GM19043 (cell line): ENCODE data around the gene HOXB1.

Experiments
- ATAC-seq: cut with Tn5 transposase; IDR thresholded peaks from one replicate; pipeline ENCODE4 v1.9.1; 2021; ENCODE audit warnings: low read depth; ENCODE audit not compliant: unreplicated experiment

Gene HOXB1

DNA sequence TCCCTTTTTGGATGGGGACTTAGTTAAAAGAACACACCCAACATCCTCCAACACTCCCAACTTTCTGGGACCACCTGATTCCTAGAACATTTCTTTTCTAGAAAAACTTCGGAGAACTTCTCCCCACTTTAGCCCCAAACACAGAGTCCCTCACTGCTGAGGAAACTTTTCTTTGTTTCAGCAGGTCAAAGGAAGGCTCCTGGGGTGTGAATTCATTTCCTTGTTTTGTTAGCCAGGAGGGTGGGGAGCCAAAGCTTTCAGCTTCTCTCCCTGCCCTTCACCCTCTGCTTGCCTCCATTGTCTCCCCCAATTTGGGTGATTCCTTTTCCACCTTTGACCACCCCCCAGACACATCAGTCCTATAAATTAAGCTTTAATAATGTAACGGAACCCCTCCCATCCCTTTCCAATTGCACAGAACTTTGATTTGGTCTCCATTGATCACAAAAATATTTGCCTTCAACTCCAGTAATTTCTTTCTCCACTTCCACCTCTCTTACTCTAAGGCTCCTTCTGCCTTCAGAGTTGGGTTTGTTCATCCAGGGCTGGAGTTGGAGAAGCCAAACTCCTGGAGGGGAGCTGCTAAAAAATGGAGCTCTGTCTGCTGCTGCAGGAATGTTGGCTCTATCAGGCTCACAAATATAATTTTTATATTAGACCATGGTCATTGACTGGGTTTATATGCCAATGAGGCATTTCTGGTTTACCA, 37.0 kb upstream of the HOXB1 start:
- ATAC-seq: no peak

DNA sequence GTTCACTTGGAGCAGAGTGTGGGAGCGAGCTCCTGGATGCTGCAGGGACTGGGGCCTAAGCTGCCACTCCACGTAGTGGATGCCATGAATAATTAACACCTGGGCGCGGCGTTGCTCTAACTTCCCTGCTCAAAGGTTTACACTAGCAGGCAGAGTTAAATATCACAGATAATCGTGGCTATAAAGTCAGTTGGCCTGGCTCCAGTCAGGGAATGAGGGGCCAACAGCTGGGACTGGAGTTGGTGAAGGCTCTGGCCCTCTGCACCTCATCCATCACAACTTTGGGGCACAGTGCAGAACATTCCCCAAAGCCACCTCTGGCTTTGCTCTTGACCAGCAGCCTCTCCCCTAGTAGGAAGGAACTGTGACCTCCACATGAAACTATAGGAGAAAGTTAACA, 36.4 kb upstream of the HOXB1 start:
- ATAC-seq: no peak

DNA sequence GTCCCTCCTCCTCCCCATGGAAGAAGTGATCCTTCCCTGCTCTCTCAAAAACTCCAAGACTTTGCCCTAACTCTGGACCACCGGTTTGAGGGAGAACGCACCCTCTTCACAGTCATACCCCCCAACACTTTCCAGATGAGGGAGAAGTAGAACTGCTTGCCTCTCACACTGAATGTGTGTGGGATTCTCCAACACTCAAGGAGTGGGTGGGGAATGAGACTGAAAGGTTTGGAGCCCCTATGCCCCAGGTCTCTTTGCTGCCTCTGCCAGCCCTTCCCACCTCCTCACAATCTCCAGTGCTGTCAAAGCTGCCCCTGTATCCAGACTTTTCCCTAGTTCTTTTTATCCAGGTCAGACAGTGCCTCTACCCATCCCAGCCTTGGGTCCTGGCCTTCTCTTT, 35.9 kb upstream of the HOXB1 start:
- ATAC-seq: no peak

DNA sequence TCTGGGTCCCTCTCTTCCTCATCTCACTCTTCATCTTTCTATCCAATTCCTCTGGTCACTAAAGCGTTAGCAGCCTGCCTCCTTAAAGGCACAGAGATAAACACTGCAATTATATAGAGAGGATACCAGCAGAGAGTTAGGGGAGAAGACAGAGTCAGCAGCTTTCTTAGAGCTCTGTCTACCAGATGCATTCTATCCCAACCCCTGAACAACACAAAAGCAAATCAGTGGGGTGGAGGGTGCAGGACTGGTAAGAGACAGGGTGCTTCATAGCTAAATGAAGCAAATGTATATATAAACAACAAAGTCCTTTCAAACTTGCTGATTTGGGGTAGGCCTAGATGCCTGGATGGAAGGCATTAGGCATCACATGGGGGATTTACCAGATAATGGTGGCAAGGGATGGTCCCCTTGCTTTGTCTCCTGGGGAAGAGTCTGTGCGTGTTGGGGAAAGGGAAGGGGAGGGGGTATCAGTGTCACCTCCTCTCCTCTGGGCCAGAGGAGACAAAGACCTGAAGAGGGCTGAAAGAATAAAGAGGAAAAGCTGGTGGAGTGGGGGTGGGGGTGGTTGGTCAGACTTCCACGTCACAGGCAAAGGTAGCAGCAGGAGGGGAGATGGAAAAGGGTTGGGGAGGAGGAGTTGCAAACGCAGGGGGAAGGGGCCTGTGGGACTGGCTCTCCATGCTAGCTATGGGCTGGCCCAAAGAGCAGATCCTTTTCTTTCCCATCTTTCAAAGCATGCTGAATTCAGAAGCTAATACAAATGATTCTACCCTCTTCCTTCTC, 35.3 kb upstream of the HOXB1 start:
- ATAC-seq: no peak

DNA sequence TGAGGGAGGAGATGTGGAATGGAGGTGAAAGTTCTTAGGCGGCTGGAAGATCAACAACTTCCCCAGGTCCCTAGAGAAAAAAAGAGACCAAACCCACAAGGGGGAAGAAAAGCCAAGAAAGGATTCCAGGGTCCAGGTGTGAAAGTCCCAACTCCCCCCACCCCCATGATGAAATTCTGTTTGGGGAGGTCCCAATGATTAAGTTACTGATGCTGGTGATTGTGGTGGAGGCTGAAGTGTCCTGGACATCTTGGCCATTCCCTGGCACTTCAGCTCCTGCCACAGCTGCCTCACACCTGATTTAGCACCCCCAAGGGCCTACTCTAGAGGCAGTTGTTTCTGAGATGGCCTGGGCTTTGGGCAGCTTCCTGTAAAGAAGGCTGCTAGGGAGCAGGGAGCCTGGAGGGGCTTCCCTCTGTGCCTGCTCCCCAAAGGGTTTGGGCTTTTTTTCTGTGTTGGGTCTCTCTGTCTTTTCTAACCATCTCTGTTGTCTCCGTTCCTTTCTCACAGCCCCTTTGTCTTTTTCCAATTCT, 34.3 kb upstream of the HOXB1 start:
- ATAC-seq: no peak

DNA sequence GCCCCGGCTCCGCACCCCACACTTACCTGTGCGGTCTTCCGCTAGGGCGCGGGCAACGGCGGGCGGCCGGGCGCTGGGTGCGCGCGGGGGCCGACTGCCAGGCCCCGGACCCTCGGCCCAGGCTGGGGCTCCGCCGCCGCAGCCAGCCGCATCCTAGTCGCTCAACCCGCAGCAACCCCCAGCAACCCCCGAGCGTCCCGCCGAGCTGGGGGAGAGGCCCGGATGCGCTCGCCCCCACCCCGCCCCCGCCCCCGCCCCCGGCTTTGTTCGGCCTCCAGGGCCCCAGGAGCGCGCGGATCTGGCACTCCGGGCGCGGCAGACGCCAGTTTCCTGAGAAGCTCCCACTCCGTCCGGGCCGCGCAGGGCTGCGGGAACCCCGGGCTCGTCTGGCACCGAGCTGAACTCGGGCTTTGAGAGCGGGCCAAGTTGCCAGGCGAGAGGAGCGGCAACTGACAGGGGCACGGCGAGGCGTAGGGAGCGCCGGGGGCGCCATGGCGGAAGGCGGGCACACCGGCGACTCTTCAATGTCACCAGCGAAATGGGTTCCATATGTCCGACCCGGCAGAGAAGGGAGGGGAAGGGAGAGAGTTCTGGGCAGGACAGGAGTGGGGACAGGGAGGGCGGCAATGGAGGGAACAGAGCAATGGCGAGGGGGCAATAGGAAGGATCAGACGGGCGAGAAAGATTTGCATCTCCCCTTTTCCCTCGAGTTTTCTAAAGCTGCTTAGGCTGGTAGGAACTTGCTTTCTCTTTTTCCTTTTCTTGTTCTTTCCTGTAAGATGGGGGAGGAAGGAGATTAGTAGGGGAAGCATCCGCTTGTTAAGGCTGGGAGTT, 33.6 kb upstream of the HOXB1 start:
- no peak for ATAC-seq

DNA sequence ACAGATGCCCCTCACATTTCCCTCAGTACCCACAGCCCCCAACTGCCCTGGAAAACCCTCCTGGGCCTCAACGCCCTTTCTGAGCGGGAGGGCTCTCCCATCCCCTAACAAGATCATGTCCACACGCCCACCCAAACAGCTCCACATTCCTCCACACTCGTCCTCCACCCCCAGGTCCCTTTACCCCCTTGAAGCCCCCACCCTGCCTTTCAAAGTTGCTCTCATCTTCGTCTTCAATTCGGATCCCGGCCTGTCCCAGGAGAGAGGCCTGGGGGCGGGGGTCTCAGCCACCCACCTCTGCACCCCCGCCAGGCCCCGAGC, 33.0 kb upstream of the HOXB1 start:
- no peak for ATAC-seq

DNA sequence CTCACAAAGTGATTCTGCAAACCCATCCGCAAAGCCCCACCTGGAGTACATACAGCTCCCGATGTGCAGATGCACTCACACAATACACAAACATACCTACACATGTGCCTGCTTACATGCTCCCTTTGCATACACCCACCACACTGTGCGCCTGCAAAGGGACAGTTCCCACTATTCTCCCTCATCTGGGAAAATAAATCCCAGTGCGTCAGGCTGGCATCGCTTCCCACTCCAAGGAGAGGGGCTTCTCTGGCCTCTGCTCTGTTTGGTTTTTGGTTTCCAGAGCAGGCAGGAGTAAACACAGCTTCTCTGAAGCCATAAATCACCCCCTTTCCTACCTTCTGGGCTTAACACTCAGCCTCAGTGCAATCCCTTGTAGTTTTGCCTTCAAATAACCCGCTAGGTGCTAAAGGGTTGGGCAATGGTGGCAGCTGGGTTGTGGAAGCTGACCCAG, 32.6 kb upstream of the HOXB1 start:
- no peak for ATAC-seq

DNA sequence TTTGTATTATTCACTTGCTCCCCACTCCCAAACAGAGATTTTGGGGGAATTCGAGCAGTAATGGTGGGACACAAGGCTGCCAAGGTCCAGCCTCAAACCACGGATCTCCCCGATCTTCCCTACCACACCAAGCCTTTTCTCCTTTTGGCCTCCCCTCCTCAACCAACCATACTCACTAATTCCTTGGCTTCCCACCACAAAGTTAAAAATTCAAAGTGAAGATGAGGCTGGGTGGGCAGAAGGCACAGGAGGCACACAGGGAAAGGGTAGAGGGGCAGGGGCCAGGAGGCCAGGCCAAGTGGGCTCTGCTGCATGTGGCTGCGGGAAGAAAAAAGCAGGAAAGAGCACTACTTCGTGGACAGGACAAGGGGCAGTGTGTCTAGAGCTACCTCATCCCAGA, 32.1 kb upstream of the HOXB1 start:
- no peak for ATAC-seq

DNA sequence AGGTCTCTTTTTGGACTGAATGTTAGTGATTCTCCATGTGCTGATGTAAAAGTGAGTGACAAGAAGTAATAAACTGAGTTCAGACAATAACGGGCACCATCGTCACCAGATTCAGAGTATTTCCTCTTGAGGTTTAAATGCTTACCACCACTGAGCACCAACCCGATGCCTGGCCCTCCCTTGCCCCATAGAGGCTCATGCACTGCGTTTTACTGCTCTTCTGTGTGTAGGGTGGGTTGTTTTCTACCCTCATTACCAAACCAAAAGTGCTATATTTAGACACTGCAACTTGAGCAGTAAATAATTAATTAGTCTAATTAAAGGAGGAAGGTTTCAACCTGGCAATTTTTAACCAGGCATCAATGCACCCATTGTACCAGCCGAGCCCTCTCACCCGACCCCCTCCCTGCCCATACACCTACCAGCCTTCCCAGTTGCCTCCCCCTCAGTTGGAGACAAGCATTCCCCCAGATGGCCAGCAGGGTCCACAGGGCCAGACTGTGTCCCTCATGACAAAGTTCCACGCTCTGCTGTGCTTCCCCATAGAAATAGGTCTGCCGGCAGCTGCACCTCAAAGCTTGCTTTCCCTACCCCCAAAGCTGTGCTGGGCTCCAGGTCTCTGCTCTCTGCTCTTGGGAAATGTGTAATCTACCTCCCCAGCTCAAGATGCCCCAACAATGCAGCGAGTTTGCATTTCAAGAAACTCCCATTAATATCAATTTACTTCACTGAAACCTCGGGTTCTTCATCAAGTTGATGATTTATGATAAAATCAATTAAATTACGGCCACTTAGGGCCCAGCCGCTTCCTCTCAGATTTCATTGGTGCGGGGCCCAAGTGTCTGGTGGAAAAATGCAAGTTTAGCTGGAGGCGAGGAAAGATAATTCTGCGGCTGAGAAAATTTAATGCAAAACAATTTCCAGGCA, 31.3 kb upstream of the HOXB1 start:
- ATAC-seq: peak; percentile 55

DNA sequence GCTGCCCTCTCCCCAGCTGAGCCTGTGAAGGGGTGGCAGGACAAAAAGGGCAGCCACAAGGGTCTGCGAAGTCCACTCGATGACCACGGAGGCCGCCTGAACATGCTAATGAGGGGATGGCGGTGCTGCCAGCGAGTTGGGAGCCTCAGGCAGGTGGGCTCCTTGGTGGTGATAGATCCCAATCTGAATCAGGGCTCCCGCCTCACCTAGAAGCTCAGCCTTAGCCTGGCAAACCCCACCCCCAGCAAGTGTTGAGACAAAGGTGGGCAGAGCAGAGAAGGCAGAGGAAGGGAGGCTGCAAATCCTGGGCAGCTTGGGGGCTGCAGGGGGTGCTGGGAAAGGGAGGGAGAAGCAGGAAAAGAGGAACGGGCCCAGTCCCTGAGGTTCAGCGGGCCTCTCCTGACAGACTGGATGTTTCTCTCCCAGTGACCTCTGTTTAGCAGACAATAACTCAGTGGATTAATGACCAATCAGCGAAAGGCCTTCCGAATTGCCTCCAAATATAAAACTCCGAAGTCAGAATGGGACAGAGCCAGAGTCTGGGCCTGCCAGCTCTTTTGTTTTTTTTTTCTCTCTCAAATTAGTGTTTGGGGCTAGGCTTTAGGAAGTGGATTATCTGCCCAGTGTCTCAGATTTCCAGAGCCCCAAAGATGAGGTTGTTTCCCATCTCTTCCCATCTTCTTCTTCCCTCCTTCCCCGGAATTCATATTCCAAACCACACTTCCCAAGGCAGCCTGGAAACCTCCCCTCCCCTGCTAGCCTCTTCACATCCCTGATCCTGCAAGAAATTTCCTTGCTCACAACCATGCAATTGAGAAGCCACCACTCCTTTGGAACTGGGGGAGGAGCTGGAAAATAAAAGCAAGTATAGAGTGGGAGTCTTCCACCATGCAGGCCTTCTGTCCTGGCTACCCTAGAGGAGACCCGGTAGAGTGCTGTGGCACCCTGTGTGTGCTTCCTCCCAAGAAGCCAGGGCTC, 29.3 kb upstream of the HOXB1 start:
- no peak for ATAC-seq

DNA sequence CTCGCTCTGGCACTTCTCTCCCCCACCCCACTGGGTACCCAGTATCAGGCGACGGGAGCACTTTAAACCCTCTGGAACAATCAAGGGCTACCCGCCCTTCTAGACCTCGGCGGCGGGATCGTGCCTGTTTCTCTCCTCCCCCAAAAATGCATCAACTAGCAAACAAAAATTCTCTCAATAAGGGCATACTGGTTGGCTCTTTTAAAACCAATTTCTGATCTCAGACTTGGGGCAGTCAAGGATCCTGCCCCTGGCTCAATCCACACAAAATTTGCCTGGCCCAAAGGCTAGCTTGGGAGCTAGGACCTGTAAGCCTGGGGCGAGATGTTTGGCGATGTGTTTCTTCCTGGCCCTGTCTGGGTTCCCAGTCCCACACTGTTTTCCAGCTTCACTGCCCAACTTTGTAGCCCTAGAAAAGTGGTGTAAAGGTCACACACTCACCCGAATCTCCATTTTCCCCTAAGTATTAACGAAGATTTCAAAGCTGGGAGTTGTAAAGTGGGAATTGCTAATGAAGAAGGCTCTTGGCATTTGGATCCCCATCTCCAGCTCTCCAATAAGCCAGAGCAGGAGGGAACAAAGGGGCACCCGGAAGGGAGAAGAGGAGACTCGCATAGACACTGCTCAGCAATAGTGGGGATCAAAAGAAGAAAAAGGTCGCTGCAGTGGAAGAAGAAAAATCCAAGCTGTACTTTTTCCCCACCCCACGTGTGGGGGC, 28.5 kb upstream of the HOXB1 start:
- no peak for ATAC-seq

DNA sequence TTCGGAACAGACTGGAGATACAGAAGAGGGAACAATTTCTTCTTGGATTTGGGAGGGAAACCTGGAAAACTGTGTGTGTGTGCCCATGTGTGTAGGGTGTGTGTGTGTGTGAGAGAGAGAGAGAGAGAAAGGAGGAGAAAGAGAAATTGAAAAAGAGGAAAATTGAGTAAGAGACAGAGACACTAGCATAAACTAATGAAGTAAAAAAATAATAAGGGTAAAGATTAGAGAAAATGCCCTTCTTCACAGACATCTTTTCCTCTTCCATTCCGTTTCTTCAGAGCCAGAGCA, 28.0 kb upstream of the HOXB1 start:
- ATAC-seq: no peak

DNA sequence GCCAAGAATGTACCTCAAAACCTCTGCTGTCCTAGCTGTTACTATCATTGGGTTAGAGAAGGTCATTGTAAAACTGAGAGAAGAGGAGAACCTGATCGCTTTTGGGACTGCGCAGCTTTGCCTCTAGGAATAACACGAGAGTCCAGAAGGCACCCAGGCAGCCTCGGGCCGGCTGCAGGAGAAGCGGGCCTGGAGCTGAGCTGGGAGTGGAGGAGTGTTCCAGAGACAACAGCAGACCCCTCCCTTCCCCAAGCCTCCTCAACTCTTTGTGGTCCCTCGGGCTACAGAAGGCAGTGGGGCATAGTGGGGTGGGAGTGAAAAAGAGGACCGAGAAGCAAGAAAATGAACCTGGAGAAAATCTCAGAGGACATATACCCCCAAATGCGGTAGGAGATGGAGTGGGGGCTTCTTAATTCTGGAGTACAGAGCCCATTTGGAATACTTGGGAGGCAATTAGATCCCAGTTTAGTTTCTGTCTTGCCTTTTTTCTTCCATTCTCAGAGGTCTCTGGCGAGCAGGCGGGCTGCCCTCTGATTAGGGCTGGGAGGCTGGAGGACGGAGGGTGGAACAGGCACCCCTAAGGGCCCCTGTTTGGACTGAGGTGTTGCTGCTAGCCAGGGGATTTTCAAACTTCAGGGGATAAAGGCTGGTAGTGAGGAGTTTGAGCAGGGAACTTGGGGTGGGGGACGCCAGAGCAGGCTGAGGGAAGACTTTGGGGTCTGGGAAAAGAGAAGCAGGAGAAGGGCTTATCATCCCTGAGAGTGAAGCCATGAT, 27.4 kb upstream of the HOXB1 start:
- ATAC-seq: no peak

DNA sequence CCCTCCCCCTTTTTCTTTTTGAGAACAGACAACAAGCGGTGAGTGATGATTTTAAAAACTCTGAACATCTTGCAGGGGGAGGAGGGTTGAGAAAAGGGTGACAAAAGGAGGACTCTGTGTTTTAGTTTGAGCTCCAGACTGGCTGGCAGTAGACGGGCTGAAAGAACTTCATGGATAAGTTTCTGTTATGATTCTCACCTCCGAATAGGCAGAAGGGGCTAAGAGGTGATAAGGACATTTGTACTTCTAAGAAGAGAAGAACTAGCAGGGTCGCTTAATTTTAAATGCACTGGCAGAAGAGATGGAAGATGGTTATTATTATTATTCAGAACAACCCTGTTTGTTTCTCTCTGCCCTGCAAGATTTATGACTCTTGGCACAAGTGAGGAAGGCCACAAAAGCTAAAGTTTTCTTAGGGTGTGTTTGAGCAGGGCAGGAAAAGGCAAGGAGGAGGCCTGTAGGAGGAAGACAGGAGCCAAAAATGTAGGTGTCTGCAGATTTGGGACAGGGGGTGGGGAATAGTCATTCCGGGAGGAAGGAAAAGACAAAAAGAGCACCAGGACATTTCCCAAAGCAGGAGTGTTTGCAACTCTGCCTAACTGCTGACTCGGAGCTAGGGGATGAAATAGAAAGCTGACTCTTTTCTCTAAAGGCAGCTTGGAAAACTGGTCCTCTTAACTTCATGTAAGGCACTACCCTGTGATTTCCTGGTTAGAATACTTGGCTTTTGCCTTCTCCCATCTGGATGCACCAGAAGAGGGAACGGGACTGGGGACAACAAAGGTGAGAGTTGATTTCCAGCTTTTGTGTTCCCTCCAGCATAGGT, 26.0 kb upstream of the HOXB1 start:
- no peak for ATAC-seq

DNA sequence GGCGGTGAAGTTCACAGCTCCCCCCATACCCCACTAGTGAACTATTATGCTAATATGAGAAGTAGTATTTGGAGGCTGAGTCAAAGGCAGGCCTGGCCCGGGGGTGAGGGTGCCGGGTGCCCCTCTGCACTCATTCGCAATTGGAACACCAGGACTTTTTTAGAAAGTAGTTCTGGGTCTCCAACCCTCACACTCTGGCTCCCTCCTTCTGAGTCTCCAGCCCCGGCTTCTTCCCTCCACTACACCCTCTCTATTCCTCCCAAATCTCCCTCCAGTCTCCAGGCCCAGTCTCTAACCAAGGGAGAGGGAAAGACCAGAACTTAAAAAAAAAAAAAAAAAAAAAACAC, 25.4 kb upstream of the HOXB1 start:
- no peak for ATAC-seq
